ENCODE data around the gene ZNF343.

Gene ZNF343

GRCh38 chr20:2485080-2485479 lies 23.6 kb downstream of the ZNF343 start:
- DNase-seq (ENCODE audit: low spot score) (no peak), ATAC-seq (ENCODE audit: low read depth) (no peak)
- H3K4me3 ChIP-seq (ENCODE audit: severe bottlenecking): no peak overlapping the region
- peaks cover 72% of the 10 kb centered on the region for H3K36me3 ChIP-seq (ENCODE audit: low read depth)
- H3K27me3 ChIP-seq (ENCODE audit: insufficient read depth, poor library complexity, severe bottlenecking): no peaks in the 10 kb centered on the region
- H3K4me1 ChIP-seq (ENCODE audit: insufficient read depth, poor library complexity, severe bottlenecking): no peaks in the 10 kb centered on the region
- H3K27ac ChIP-seq (ENCODE audit: poor library complexity, severe bottlenecking): no peak overlapping the region
- no peaks in the 10 kb centered on the region for H3K9me3 ChIP-seq (ENCODE audit: severe bottlenecking)
- TF ChIP-seq CTCF (IDR thresholded peaks at IDR 0.05; ENCODE audit: poor library complexity, severe bottlenecking): no peak

GRCh38 chr20:2483504-2483903 lies 25.2 kb downstream of the ZNF343 start:
- DNase-seq (ENCODE audit: low spot score): no peak
- Histone ChIP-seq H3K27me3 (ENCODE audit: insufficient read depth, poor library complexity, severe bottlenecking) (no peaks in the 10 kb centered on the region), H3K36me3 (ENCODE audit: low read depth) (peaks cover 59% of the 10 kb centered on the region)

GRCh38 chr20:2480381-2480780 lies 28.3 kb downstream of the ZNF343 start:
- Histone ChIP-seq H3K27ac (ENCODE audit: poor library complexity, severe bottlenecking) (no peak overlapping the region), H3K4me1 (ENCODE audit: insufficient read depth, poor library complexity, severe bottlenecking) (no peaks in the 10 kb centered on the region), H3K4me3 (ENCODE audit: severe bottlenecking) (no peak overlapping the region), H3K9me3 (ENCODE audit: severe bottlenecking) (no peaks in the 10 kb centered on the region), H3K27me3 (ENCODE audit: insufficient read depth, poor library complexity, severe bottlenecking) (no peaks in the 10 kb centered on the region), H3K36me3 (ENCODE audit: low read depth) (peaks cover 30% of the 10 kb centered on the region)
- no peak for DNase-seq (ENCODE audit: low spot score)
- ATAC-seq (ENCODE audit: low read depth): no peak
- TF ChIP-seq CTCF (IDR thresholded peaks at IDR 0.05; ENCODE audit: poor library complexity, severe bottlenecking): no peak

More at GRCh38 chr20:2483504-2483903, 25.2 kb downstream of the ZNF343 start:
- Histone ChIP-seq H3K4me1 (ENCODE audit: insufficient read depth, poor library complexity, severe bottlenecking) (no peaks in the 10 kb centered on the region), H3K27ac (ENCODE audit: poor library complexity, severe bottlenecking) (no peak overlapping the region), H3K9me3 (ENCODE audit: severe bottlenecking) (no peaks in the 10 kb centered on the region), H3K4me3 (ENCODE audit: severe bottlenecking) (no peak overlapping the region)
- no peak for ATAC-seq (ENCODE audit: low read depth)
- TF ChIP-seq CTCF (IDR thresholded peaks at IDR 0.05; ENCODE audit: poor library complexity, severe bottlenecking): no peak

GRCh38 chr20:2476742-2477615 lies 31.7 kb downstream of the ZNF343 start:
- H3K9me3 ChIP-seq (ENCODE audit: severe bottlenecking): no peaks in the 10 kb centered on the region
- H3K4me1 ChIP-seq (ENCODE audit: insufficient read depth, poor library complexity, severe bottlenecking): no peaks in the 10 kb centered on the region
- ATAC-seq (ENCODE audit: low read depth): no peak

More at GRCh38 chr20:2476742-2477615, 31.7 kb downstream of the ZNF343 start:
- Histone ChIP-seq H3K36me3 (ENCODE audit: low read depth) (peaks cover 5% of the 10 kb centered on the region; the same call in 1 of the 2 replicates), H3K27ac (ENCODE audit: poor library complexity, severe bottlenecking) (no peak overlapping the region), H3K27me3 (ENCODE audit: insufficient read depth, poor library complexity, severe bottlenecking) (no peaks in the 10 kb centered on the region), H3K4me3 (ENCODE audit: severe bottlenecking) (no peak overlapping the region)
- no peak for DNase-seq (ENCODE audit: low spot score)
- peak; percentile 30 for TF ChIP-seq CTCF (IDR thresholded peaks at IDR 0.05; ENCODE audit: poor library complexity, severe bottlenecking)

All from RWPE2 (cell line).